GM12878 (cell line): Measurements from ENCODE around the gene CBLN1. TPM values are rescaled to one million over a fixed set of nuclear protein-coding genes. Genes with fewer than 3 reads are reported as not detected.

Experiments
- ATAC-seq: fragments of 200-7000 bp; cut with Tn5 transposase; 3 replicates; pipeline ENCODE4 v1.9.1; 2020; ENCODE audit warnings: mild to moderate bottlenecking, moderate library complexity
- BruUV-seq: library from RNA; stranded (reverse); fragments of 400-500 nt; replicated peaks from 2 replicates; lab custom pipeline; 2021; lab: Mats Ljungman, UMichigan
- CTCF ChIA-PET: fragments of 300-600 bp; sonication (Branson Sonifier 250); formaldehyde crosslinking; extraction: SDS; loops from one replicate; lab custom pipeline; 2021; ENCODE audit warnings: inconsistent platforms; lab: Yijun Ruan, JAX
- POLR2A ChIA-PET: fragments of 350-600 bp; formaldehyde crosslinking; extraction: SDS; loops from one replicate; lab custom pipeline; 2021; ENCODE audit warnings: inconsistent platforms; lab: Charles Lee
- RAD21 ChIA-PET: fragments of 300-600 bp; sonication (Branson Sonifier 250); formaldehyde crosslinking; loops from one replicate; lab custom pipeline; 2023; ENCODE audit warnings: antibody characterized with exemption; ENCODE audit not compliant: unreplicated experiment; lab: Charles Lee
- SMC1A ChIA-PET: fragments of 300-600 bp; sonication (Branson Sonifier 250); formaldehyde crosslinking; loops from one replicate; lab custom pipeline; 2023; ENCODE audit not compliant: unreplicated experiment, uncharacterized antibody; lab: Charles Lee
- DNase-seq: peaks from one replicate; pipeline ENCODE4 v3.0.0-alpha.2; 2011; ENCODE audit warnings: low read depth, low spot score
- FAIRE-seq: peaks from 3 replicates; lab custom pipeline; 2011; peaks lifted over from hg19 to GRCh38; lab: Jason Lieb, UNC
- H2AFZ ChIP-seq: 2 replicates; pipeline ENCODE4 v1.6.0; 2011; ENCODE audit warnings: low read depth, low read length, control low read depth; ENCODE audit not compliant: control insufficient read depth
- H3K27ac ChIP-seq: 2 replicates; pipeline ENCODE4 v1.5.1; 2011; ENCODE audit warnings: control low read depth; ENCODE audit not compliant: control insufficient read depth, insufficient read depth
- H3K27me3 ChIP-seq, 2 experiments: replicated peaks in 1 of 2; 2 replicates each; pipeline versions ENCODE4 v1.6.0 to v1.6.1; 2011; ENCODE audit warnings: low read length in 1 of 2; ENCODE audit not compliant: control insufficient read depth in 2 of 2, insufficient read depth in 2 of 2
- H3K36me3 ChIP-seq, 2 experiments: 2 replicates each; pipeline ENCODE4 v1.5.1; 2011; ENCODE audit warnings: low read length in 1 of 2; ENCODE audit not compliant: control insufficient read depth in 2 of 2, insufficient read depth in 2 of 2
- H3K4me1 ChIP-seq: 2 replicates; pipeline ENCODE4 v1.6.1; 2011; ENCODE audit warnings: mild to moderate bottlenecking, low read length, moderate library complexity, mixed read lengths; ENCODE audit not compliant: control insufficient read depth, insufficient read depth
- H3K4me2 ChIP-seq: 2 replicates; pipeline ENCODE4 v1.6.0; 2011; ENCODE audit warnings: control low read depth; ENCODE audit not compliant: control insufficient read depth, insufficient read depth
- H3K4me3 ChIP-seq: fragments of 200-600 bp; sonication (generic); 2 replicates; pipeline ENCODE4 v1.5.1; 2016
- H3K79me2 ChIP-seq: 2 replicates; pipeline ENCODE4 v1.6.0; 2011; ENCODE audit warnings: low read length; ENCODE audit not compliant: control insufficient read depth, insufficient read depth
- H3K9ac ChIP-seq: 2 replicates; pipeline ENCODE4 v1.8.0; 2011; ENCODE audit warnings: low read length, control low read depth, mixed read lengths; ENCODE audit not compliant: control insufficient read depth, insufficient read depth
- H3K9me3 ChIP-seq: replicated peaks from 3 replicates; pipeline ENCODE4 v1.5.1; 2011; ENCODE audit warnings: mild to moderate bottlenecking, low read length; ENCODE audit not compliant: control insufficient read depth, insufficient read depth
- H4K20me1 ChIP-seq: 2 replicates; pipeline ENCODE4 v1.6.0; 2011; ENCODE audit not compliant: control insufficient read depth, insufficient read depth
- CREM ChIP-seq: IDR thresholded peaks from 2 replicates; pipeline ENCODE4 v1.6.1; 2014; ENCODE audit warnings: antibody characterized with exemption, low read depth
- FOXK2 ChIP-seq: fragments of 450-650 bp; IDR thresholded peaks from 2 replicates; pipeline ENCODE4 v1.6.1; 2017; ENCODE audit warnings: mild to moderate bottlenecking, moderate library complexity
- IRF4 ChIP-seq: IDR thresholded peaks from 2 replicates; pipeline ENCODE4 v1.6.1; 2011; ENCODE audit warnings: low read depth, low read length
- KAT2A ChIP-seq: conservative IDR thresholded peaks from 2 replicates; pipeline ENCODE4 v1.6.1; 2011; ENCODE audit warnings: low read depth, low read length; ENCODE audit not compliant: control insufficient read depth
- MAX ChIP-seq: IDR thresholded peaks from 2 replicates; pipeline ENCODE4 v1.6.1; 2012; ENCODE audit warnings: low read depth, low read length, improper control_type of control experiment
- RBBP5 ChIP-seq: fragments of 200-600 bp; sonication (generic); conservative IDR thresholded peaks from 2 replicates; pipeline ENCODE4 v1.6.1; 2016
- RCOR1 ChIP-seq: conservative IDR thresholded peaks from 2 replicates; pipeline ENCODE4 v1.6.1; 2012; ENCODE audit warnings: low read depth, low read length, improper control_type of control experiment
- RUNX3 ChIP-seq: IDR thresholded peaks from 2 replicates; pipeline ENCODE4 v1.6.1; 2012; ENCODE audit warnings: low read length, inconsistent platforms
- SIX5 ChIP-seq: IDR thresholded peaks from 2 replicates; pipeline ENCODE4 v1.6.1; 2011; ENCODE audit warnings: mild to moderate bottlenecking, low read depth, low read length, moderate library complexity; ENCODE audit not compliant: severe bottlenecking
- SP1 ChIP-seq: IDR thresholded peaks from one replicate; pipeline ENCODE4 v1.6.1; 2011; ENCODE audit warnings: low read depth, low read length
- SUPT20H ChIP-seq: IDR thresholded peaks from 2 replicates; pipeline ENCODE4 v1.6.1; 2011; ENCODE audit warnings: low read depth, mild to moderate bottlenecking, low read length, moderate library complexity, borderline replicate concordance; ENCODE audit not compliant: control insufficient read depth
- WRNIP1 ChIP-seq: IDR thresholded peaks from 2 replicates; pipeline ENCODE4 v1.6.1; 2011; ENCODE audit warnings: low read depth, low read length, improper control_type of control experiment, borderline replicate concordance
- WGBS: methylation state at CpG from one replicate; pipeline ENCODE4 v1.1.6; 2016; ENCODE audit warnings: low lambda C conversion rate; ENCODE audit not compliant: insufficient replicate concordance, insufficient coverage; ENCODE audit errors: missing lambda C conversion rate; 5-methylcytosine and 5-hydroxymethylcytosine counted together
- in situ Hi-C: fragments of 300-500 bp; cut with MboI; formaldehyde crosslinking; loops from 9 replicates; pipeline ENCODE4 v1.14.3; 2018; ENCODE audit warnings: mixed read lengths
- intact Hi-C: fragments of 100-400 bp; cut with micrococcal nuclease; formaldehyde crosslinking; loops from one replicate; pipeline ENCODE4 v1.14.2; 2022; ENCODE audit not compliant: unreplicated experiment
- polyA plus RNA-seq, 11 experiments: library from polyadenylated mRNA; depleted of rRNA in 4 of 11; unstranded in 6 of 11; stranded (reverse) in 5 of 11; fragments of >200 nt; fragmentation: Nextera tagmentation in 4 of 11; fragmentation: Illumina TruSeq in 1 of 11; extraction: Ambion mirVana in 4 of 11; extraction: Trizol in 1 of 11; gene quantifications; 1 replicate in 1 of 11; 2 replicates in 10 of 11; pipeline versions ENCODE4 v1.2.1 to v1.2.3, GENCODE V29; 2011 to 2016; ENCODE audit warnings: inconsistent platforms in 2 of 11, missing spikeins in 2 of 11, low read depth in 1 of 11
- total RNA-seq, 4 experiments: library from RNA; depleted of rRNA in 3 of 4; stranded (reverse); fragments of >200 nt in 3 of 4; fragmentation: Illumina TruSeq in 1 of 4; extraction: Trizol in 1 of 4; gene quantifications; 2 replicates each; pipeline versions ENCODE4 v1.2.1 to v1.2.3, GENCODE V29; 2013 to 2021
- TF ChIP-seq, protein P1 (sequence below): fragments of 450-650 bp; IDR thresholded peaks from 2 replicates; pipeline ENCODE4 v1.6.1; 2017; ENCODE audit warnings: mild to moderate bottlenecking, moderate library complexity
- TF ChIP-seq, protein P2 (sequence below): fragments of 450-650 bp; IDR thresholded peaks from 2 replicates; pipeline ENCODE4 v1.6.1; 2018; ENCODE audit warnings: mild to moderate bottlenecking, low read depth, moderate library complexity; ENCODE audit not compliant: partially characterized antibody

CBLN1 gene
- total and polyA plus RNA-seq, 10 of the 15 experiments (the other 5 are each of a cell fraction or from before 2014, with no cell fraction given), result not detected

DNA sequence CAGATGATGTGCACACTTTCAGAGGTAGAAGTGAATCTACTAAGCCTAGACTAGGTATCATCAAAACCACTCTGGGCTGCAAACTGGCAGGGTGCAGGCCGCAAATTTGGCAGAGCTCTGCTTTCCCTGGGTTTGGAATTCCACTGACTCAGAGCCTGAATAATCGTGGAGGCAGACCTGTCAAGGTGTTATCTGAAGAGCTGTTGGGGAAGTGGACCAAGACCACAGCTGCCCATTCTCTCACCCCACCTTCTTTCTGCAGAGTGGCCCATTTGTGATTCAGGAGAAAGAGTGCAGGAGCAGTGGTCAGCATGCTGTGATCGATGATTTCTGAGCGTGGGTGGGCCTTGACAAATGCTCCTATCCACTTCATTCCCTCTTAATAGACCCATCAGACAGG is 45.8 kb upstream of the CBLN1 start:
- Histone ChIP-seq H3K27ac (no peak overlapping the region), H2AFZ (no peak overlapping the region), H3K79me2 (no peaks in the 10 kb centered on the region), H4K20me1 (no peaks in the 10 kb centered on the region; the same call in 1 of the 2 replicates), H3K27me3 (0 out of 4 replicates have a peak, but pooled peaks cover 0 to 2% of the 10 kb centered on the region in 2 experiments), H3K4me2 (no peak overlapping the region), H3K36me3 (no peaks in the 10 kb centered on the region), H3K4me3 (no peak overlapping the region), H3K9me3 (no peaks in the 10 kb centered on the region), H3K9ac (no peak overlapping the region), H3K4me1 (no peaks in the 10 kb centered on the region)
- SMC1A ChIA-PET, result no interaction called here
- TF ChIP-seq KAT2A, result no peak
- TF ChIP-seq FOXK2, result no peak
- TF ChIP-seq, protein P1, sequence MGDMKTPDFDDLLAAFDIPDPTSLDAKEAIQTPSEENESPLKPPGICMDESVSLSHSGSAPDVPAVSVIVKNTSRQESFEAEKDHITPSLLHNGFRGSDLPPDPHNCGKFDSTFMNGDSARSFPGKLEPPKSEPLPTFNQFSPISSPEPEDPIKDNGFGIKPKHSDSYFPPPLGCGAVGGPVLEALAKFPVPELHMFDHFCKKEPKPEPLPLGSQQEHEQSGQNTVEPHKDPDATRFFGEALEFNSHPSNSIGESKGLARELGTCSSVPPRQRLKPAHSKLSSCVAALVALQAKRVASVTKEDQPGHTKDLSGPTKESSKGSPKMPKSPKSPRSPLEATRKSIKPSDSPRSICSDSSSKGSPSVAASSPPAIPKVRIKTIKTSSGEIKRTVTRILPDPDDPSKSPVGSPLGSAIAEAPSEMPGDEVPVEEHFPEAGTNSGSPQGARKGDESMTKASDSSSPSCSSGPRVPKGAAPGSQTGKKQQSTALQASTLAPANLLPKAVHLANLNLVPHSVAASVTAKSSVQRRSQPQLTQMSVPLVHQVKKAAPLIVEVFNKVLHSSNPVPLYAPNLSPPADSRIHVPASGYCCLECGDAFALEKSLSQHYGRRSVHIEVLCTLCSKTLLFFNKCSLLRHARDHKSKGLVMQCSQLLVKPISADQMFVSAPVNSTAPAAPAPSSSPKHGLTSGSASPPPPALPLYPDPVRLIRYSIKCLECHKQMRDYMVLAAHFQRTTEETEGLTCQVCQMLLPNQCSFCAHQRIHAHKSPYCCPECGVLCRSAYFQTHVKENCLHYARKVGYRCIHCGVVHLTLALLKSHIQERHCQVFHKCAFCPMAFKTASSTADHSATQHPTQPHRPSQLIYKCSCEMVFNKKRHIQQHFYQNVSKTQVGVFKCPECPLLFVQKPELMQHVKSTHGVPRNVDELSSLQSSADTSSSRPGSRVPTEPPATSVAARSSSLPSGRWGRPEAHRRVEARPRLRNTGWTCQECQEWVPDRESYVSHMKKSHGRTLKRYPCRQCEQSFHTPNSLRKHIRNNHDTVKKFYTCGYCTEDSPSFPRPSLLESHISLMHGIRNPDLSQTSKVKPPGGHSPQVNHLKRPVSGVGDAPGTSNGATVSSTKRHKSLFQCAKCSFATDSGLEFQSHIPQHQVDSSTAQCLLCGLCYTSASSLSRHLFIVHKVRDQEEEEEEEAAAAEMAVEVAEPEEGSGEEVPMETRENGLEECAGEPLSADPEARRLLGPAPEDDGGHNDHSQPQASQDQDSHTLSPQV, result no peak
- no peak for TF ChIP-seq WRNIP1
- TF ChIP-seq RCOR1, result no peak
- no peak for TF ChIP-seq RUNX3
- TF ChIP-seq MAX, result no peak
- TF ChIP-seq SIX5, result no peak
- TF ChIP-seq CREM, result no peak
- no peak for TF ChIP-seq IRF4
- TF ChIP-seq RBBP5, result no peak
- no peak for TF ChIP-seq SP1
- TF ChIP-seq, protein P2, sequence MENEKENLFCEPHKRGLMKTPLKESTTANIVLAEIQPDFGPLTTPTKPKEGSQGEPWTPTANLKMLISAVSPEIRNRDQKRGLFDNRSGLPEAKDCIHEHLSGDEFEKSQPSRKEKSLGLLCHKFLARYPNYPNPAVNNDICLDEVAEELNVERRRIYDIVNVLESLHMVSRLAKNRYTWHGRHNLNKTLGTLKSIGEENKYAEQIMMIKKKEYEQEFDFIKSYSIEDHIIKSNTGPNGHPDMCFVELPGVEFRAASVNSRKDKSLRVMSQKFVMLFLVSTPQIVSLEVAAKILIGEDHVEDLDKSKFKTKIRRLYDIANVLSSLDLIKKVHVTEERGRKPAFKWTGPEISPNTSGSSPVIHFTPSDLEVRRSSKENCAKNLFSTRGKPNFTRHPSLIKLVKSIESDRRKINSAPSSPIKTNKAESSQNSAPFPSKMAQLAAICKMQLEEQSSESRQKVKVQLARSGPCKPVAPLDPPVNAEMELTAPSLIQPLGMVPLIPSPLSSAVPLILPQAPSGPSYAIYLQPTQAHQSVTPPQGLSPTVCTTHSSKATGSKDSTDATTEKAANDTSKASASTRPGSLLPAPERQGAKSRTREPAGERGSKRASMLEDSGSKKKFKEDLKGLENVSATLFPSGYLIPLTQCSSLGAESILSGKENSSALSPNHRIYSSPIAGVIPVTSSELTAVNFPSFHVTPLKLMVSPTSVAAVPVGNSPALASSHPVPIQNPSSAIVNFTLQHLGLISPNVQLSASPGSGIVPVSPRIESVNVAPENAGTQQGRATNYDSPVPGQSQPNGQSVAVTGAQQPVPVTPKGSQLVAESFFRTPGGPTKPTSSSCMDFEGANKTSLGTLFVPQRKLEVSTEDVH, result no peak
- TF ChIP-seq SUPT20H, result no peak
- RAD21 ChIA-PET, result no interaction called here
- FAIRE-seq, result no peak
- no peak for DNase-seq
- in situ Hi-C loops, result no loop called here
- BruUV-seq, result no TSS peak
- intact Hi-C loops, result no loop called here
- no peak for ATAC-seq
- CTCF ChIA-PET, result no interaction called here
- WGBS, result 10% methylated on average over 4 of the region's 4 CpGs
- POLR2A ChIA-PET, result no interaction called here
